Liver (tissue), 9 donors: ENCODE data around the gene WWOX. TPM values are rescaled to one million over a fixed set of nuclear protein-coding genes. Genes with fewer than 3 reads are reported as not detected.

ENCODE experiments used
- DNase-seq: peaks from one replicate; pipeline ENCODE4 v3.0.0-alpha.2; 2017; ENCODE audit warnings: low spot score
- H3K27ac ChIP-seq, 2 donors: one replicate each; pipeline ENCODE4 v1.7.0; 2013; ENCODE audit warnings: inconsistent platforms in 2 of 2, low read length in 2 of 2, control low read depth in 1 of 2, low read depth in 1 of 2, mild to moderate bottlenecking in 1 of 2
- H3K27me3 ChIP-seq, 4 donors: one replicate each; pipeline versions ENCODE4 v1.6.1 to v1.7.0; 2013; ENCODE audit warnings: low read length in 3 of 4, inconsistent platforms in 1 of 4, mild to moderate bottlenecking in 1 of 4, moderate library complexity in 1 of 4; ENCODE audit not compliant: control insufficient read depth in 4 of 4, insufficient read depth in 4 of 4
- H3K36me3 ChIP-seq, 4 donors: one replicate each; pipeline versions ENCODE4 v1.6.1 to v1.7.0; 2013; ENCODE audit warnings: low read length in 3 of 4, mild to moderate bottlenecking in 3 of 4, low read depth in 1 of 4, moderate library complexity in 1 of 4; ENCODE audit not compliant: control insufficient read depth in 4 of 4, insufficient read depth in 3 of 4
- H3K4me1 ChIP-seq, 4 donors: one replicate each; pipeline versions ENCODE4 v1.6.1 to v1.7.0; 2013; ENCODE audit warnings: low read length in 3 of 4, mild to moderate bottlenecking in 3 of 4, moderate library complexity in 1 of 4; ENCODE audit not compliant: control insufficient read depth in 4 of 4, insufficient read depth in 4 of 4
- H3K4me3 ChIP-seq, 3 donors: one replicate each; pipeline versions ENCODE4 v1.6.1 to v1.7.0; 2013; ENCODE audit warnings: low read length in 3 of 3, control low read depth in 1 of 3, low read depth in 1 of 3, mild to moderate bottlenecking in 1 of 3
- H3K9ac ChIP-seq, 2 donors: one replicate each; pipeline ENCODE4 v1.7.0; 2013; ENCODE audit warnings: low read length in 2 of 2, mild to moderate bottlenecking in 2 of 2, moderate library complexity in 2 of 2, control low read depth in 1 of 2, low read depth in 1 of 2
- H3K9me3 ChIP-seq, 4 donors: one replicate each; pipeline versions ENCODE4 v1.6.1 to v1.7.0; 2013; ENCODE audit warnings: low read length in 3 of 4; ENCODE audit not compliant: control insufficient read depth in 4 of 4
- FOXA2 ChIP-seq: IDR thresholded peaks from 2 replicates; pipeline ENCODE4 v1.6.1; 2016; ENCODE audit warnings: antibody characterized with exemption
- GABPA ChIP-seq, 2 donors: IDR thresholded peaks in 1 of 2; conservative IDR thresholded peaks in 1 of 2; 2 replicates each; pipeline ENCODE4 v1.6.1; 2016; ENCODE audit warnings: antibody characterized with exemption in 2 of 2, mild to moderate bottlenecking in 1 of 2, moderate library complexity in 1 of 2
- HNF4A ChIP-seq, 2 donors: conservative IDR thresholded peaks; 2 replicates each; pipeline ENCODE4 v1.6.1; 2016; ENCODE audit warnings: antibody characterized with exemption in 2 of 2, mild to moderate bottlenecking in 2 of 2
- HNF4G ChIP-seq: IDR thresholded peaks from 2 replicates; pipeline ENCODE4 v1.6.1; 2016; ENCODE audit warnings: antibody characterized with exemption
- JUND ChIP-seq, 2 donors: IDR thresholded peaks; 2 replicates each; pipeline ENCODE4 v1.6.1; 2016; ENCODE audit warnings: antibody characterized with exemption in 2 of 2
- MAX ChIP-seq: IDR thresholded peaks from 2 replicates; pipeline ENCODE4 v1.6.1; 2016; ENCODE audit warnings: antibody characterized with exemption
- RAD21 ChIP-seq, 2 donors: IDR thresholded peaks; 2 replicates each; pipeline ENCODE4 v1.6.1; 2016; ENCODE audit warnings: antibody characterized with exemption in 2 of 2, mild to moderate bottlenecking in 2 of 2
- SP1 ChIP-seq: IDR thresholded peaks from 2 replicates; pipeline ENCODE4 v1.6.1; 2018; ENCODE audit warnings: antibody characterized with exemption, mild to moderate bottlenecking
- YY1 ChIP-seq: IDR thresholded peaks from 2 replicates; pipeline ENCODE4 v1.6.1; 2016; ENCODE audit warnings: antibody characterized with exemption, mild to moderate bottlenecking
- ZBTB33 ChIP-seq: IDR thresholded peaks from 2 replicates; pipeline ENCODE4 v1.6.1; 2016; ENCODE audit warnings: antibody characterized with exemption
- WGBS: extraction: QIAGEN DNeasy Blood & Tissue Kit; methylation state at CpG from one replicate; pipeline ENCODE4 v1.1.7; 2013; 5-methylcytosine and 5-hydroxymethylcytosine counted together
- polyA plus RNA-seq, 2 donors: library from polyadenylated mRNA; stranded (reverse) in 1 of 2; unstranded in 1 of 2; fragments of 200-250 nt in 1 of 2; fragments of >200 nt in 1 of 2; fragmentation: Nextera tagmentation in 1 of 2; extraction: Ambion mirVana in 1 of 2; gene quantifications; one replicate each; pipeline versions ENCODE4 v1.2.1 to v1.2.3, GENCODE V29; 2013 to 2015
- total RNA-seq, 2 donors: library from RNA; depleted of rRNA; stranded (reverse); fragments of >200 nt; gene quantifications; one replicate each; pipeline ENCODE4 v1.2.3, GENCODE V29; 2014
- TF ChIP-seq, protein P1 (sequence below): IDR thresholded peaks from 2 replicates; pipeline ENCODE4 v1.6.1; 2016; ENCODE audit warnings: antibody characterized with exemption
- TF ChIP-seq, protein P2 (sequence below): fragments of 150-350 bp; IDR thresholded peaks from 2 replicates; pipeline ENCODE4 v1.5.1; 2017; ENCODE audit warnings: improper control_type of control experiment, low read depth, low read length; ENCODE audit not compliant: missing input control
- donor health status: healthy.
- donor health status: healthy.
- donor health status: healthy.
- donor health status: healthy.
- donor health status: healthy.

WWOX gene
- total and polyA plus RNA-seq, 4 donors = 9.8 to 46.0 (median 15.3) TPM

DNA sequence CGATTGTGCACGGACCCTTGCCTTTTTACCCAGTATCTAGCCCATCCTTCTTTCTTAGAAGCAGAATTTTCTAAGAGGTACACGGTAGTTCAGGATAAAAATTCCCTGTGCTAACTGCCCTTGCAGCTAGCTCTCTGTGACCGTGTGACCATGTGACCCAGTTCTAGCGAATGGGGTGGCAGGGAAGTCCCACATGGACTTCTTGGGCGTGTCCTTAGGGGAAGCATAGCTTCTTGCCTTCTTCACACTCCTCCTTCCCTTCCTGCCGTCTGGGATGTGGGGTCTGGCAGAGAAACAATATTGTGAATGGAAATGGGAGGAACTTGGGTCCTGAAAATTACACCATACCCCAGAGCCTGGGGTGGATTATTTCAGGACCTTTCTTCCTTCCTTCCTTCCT lies 830.4 kb downstream of the WWOX start:
- 95% methylated on average over 7 of the region's 7 CpGs for WGBS
- Histone ChIP-seq H3K27me3 (no peaks in the 10 kb centered on the region), H3K36me3 (no peaks in the 10 kb centered on the region), H3K4me1 (no peaks in the 10 kb centered on the region), H3K9ac (no peak overlapping the region), H3K9me3 (no peaks in the 10 kb centered on the region), H3K27ac (no peak overlapping the region), H3K4me3 (no peak overlapping the region)
- no peak for DNase-seq
- TF ChIP-seq GABPA (IDR thresholded peaks at IDR 0.05 in 1 of 2, conservative IDR thresholded peaks at IDR 0.05 in 1 of 2) (no peak), MAX (no peak), HNF4G (no peak), YY1 (no peak), JUND (IDR thresholded peaks at IDR 0.05) (no peak)
- TF ChIP-seq, protein P1, sequence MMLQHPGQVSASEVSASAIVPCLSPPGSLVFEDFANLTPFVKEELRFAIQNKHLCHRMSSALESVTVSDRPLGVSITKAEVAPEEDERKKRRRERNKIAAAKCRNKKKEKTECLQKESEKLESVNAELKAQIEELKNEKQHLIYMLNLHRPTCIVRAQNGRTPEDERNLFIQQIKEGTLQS = no peak
- TF ChIP-seq, protein P2, sequence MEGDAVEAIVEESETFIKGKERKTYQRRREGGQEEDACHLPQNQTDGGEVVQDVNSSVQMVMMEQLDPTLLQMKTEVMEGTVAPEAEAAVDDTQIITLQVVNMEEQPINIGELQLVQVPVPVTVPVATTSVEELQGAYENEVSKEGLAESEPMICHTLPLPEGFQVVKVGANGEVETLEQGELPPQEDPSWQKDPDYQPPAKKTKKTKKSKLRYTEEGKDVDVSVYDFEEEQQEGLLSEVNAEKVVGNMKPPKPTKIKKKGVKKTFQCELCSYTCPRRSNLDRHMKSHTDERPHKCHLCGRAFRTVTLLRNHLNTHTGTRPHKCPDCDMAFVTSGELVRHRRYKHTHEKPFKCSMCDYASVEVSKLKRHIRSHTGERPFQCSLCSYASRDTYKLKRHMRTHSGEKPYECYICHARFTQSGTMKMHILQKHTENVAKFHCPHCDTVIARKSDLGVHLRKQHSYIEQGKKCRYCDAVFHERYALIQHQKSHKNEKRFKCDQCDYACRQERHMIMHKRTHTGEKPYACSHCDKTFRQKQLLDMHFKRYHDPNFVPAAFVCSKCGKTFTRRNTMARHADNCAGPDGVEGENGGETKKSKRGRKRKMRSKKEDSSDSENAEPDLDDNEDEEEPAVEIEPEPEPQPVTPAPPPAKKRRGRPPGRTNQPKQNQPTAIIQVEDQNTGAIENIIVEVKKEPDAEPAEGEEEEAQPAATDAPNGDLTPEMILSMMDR = no peak

DNA sequence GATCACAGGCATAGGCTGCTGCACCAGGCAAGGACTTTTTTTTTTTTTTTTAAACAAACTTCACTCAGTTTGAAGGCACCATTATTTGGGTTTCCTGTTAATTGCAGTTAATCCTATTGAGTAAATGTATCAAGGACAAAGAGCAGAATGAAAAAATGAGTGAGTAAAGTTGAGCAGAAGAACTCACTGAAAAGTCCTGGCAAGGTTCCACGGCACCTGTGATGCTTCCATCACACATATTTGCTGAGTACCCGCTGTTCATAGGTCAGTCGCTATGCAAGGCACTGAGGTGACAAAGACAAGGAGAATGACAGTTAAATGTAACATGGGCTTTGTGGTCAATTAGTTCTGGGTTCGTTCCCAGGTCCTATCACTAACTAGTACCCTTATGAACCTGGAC lies 831.1 kb downstream of the WWOX start:
- DNase-seq = no peak
- TF ChIP-seq HNF4A (conservative IDR thresholded peaks at IDR 0.05) (peak in 1 of 2 donors; percentile 37), ZBTB33 (no peak), RAD21 (IDR thresholded peaks at IDR 0.05) (no peak), YY1 (no peak), SP1 (no peak)

GRCh38 chr16:78931267-78931666 lies 831.8 kb downstream of the WWOX start:
- TF ChIP-seq MAX (no peak), FOXA2 (no peak)
- 97% methylated on average over 2 of the region's 2 CpGs for WGBS
- Histone ChIP-seq H3K9ac (no peak overlapping the region), H3K27me3 (no peaks in the 10 kb centered on the region), H3K27ac (no peak overlapping the region), H3K4me3 (no peak overlapping the region), H3K9me3 (no peaks in the 10 kb centered on the region), H3K36me3 (no peaks in the 10 kb centered on the region), H3K4me1 (peaks cover 0 to 4% (median 0%) of the 10 kb centered on the region in 4 donors)
- DNase-seq = no peak

More for the DNA sequence above, 831.1 kb downstream of the WWOX start:
- Histone ChIP-seq H3K27me3 (no peaks in the 10 kb centered on the region), H3K27ac (no peak overlapping the region), H3K9me3 (no peaks in the 10 kb centered on the region), H3K9ac (no peak overlapping the region), H3K4me1 (no peaks in the 10 kb centered on the region), H3K36me3 (no peaks in the 10 kb centered on the region), H3K4me3 (no peak overlapping the region)
- 58% methylated on average over 4 of the region's 4 CpGs for WGBS
